GM12874 (cell line): ENCODE measurements around the gene KRTAP4-6.
"Not testable (repeated sequence)": the region's sequence is repeated elsewhere in the genome, so short reads cannot be mapped to it uniquely, and the experiment has no call there.

Experiments
- CTCF ChIP-seq: IDR thresholded peaks from 2 replicates; pipeline ENCODE4 v1.5.1; 2011; ENCODE audit warnings: low read depth, mild to moderate bottlenecking, control low read depth, low read length, moderate library complexity; ENCODE audit not compliant: insufficient read depth

KRTAP4-6 gene

GRCh38 chr17:41121742-41122141 lies 18.6 kb downstream of the KRTAP4-6 start:
- no peak for TF ChIP-seq CTCF

- no peak for TF ChIP-seq CTCF
These were observed 21.6 kb downstream of the KRTAP4-6 start for GRCh38 chr17:41118721-41119120.

GRCh38 chr17:41117846-41118386 lies 22.4 kb downstream of the KRTAP4-6 start, which contains the start of gene KRTAP4-11:
TSS of gene KRTAP4-11 (minus strand) at chr17:41118373. CDS start at chr17:41118315, 58 bp downstream.
- not testable (repeated sequence) for TF ChIP-seq CTCF

- no peak for TF ChIP-seq CTCF
These were observed 24.0 kb downstream of the KRTAP4-6 start for GRCh38 chr17:41116297-41116696.

GRCh38 chr17:41111151-41111885 lies 29.0 kb downstream of the KRTAP4-6 start:
- no peak for TF ChIP-seq CTCF

GRCh38 chr17:41107941-41108450 lies 32.3 kb downstream of the KRTAP4-6 start:
- no peak for TF ChIP-seq CTCF

GRCh38 chr17:41105347-41105746 lies 35.0 kb downstream of the KRTAP4-6 start, which contains the start of gene KRTAP4-9:
TSS of gene KRTAP4-9 (plus strand) at chr17:41105389. CDS start at chr17:41105389, 0 bp downstream.
- TF ChIP-seq CTCF: not testable (repeated sequence)
